Brain microvascular endothelial cell (primary cell): ENCODE measurements around the gene KIDINS220.

ENCODE experiments used
- DNase-seq: peaks from one replicate; pipeline ENCODE4 v3.0.0-alpha.2; 2020
- H3K27ac ChIP-seq: fragments of 250-450 bp; sonication (Bioruptor Pico); 2 replicates; pipeline ENCODE4 v1.5.1; 2020; ENCODE audit warnings: mild to moderate bottlenecking, moderate library complexity
- H3K27me3 ChIP-seq: fragments of 250-450 bp; sonication (Bioruptor Pico); replicated peaks from 2 replicates; pipeline ENCODE4 v1.5.1; 2020; ENCODE audit warnings: mild to moderate bottlenecking
- H3K36me3 ChIP-seq: fragments of 250-450 bp; sonication (Bioruptor Pico); replicated peaks from 2 replicates; pipeline ENCODE4 v1.5.1; 2020; ENCODE audit warnings: mild to moderate bottlenecking
- H3K4me3 ChIP-seq: 2 replicates; pipeline ENCODE4 v1.5.1; 2011; ENCODE audit warnings: low read depth, mild to moderate bottlenecking, control low read depth, low read length, moderate library complexity
- CTCF ChIP-seq: IDR thresholded peaks from 2 replicates; pipeline ENCODE4 v1.5.1; 2011; ENCODE audit warnings: low read depth, mild to moderate bottlenecking, moderate library complexity, low read length, control low read depth, inconsistent platforms; ENCODE audit errors: missing control alignments
- in situ Hi-C: cut with HindIII; loops from 2 replicates; pipeline ENCODE4 v1.10.0; 2017; ENCODE audit warnings: low sequenced_read_pairs, low pct_ligation_motif_present

Gene KIDINS220

GRCh38 chr2:8803658-8804379, 33.6 kb downstream of the KIDINS220 start:
- peak; percentile 90 for DNase-seq
- Histone ChIP-seq H3K4me3 (no peak overlapping the region), H3K36me3 (peaks cover 14% of the 10 kb centered on the region), H3K27ac (peak overlapping the region; percentile 36), H3K27me3 (no peaks in the 10 kb centered on the region)
- in situ Hi-C loops, result no loop called here
- peak; percentile 29 for TF ChIP-seq CTCF

- in situ Hi-C loops, result no loop called here
- TF ChIP-seq CTCF, result no peak
- Histone ChIP-seq H3K27ac (no peak overlapping the region), H3K27me3 (no peaks in the 10 kb centered on the region), H3K36me3 (peaks cover 14% of the 10 kb centered on the region), H3K4me3 (no peak overlapping the region)
- DNase-seq, result no peak
Observed at GRCh38 chr2:8802741-8803140, 34.7 kb downstream of the KIDINS220 start.

- TF ChIP-seq CTCF, result no peak
- in situ Hi-C loops, result no loop called here
- Histone ChIP-seq H3K4me3 (no peak overlapping the region), H3K27ac (no peak overlapping the region), H3K27me3 (no peaks in the 10 kb centered on the region), H3K36me3 (peaks cover 19% of the 10 kb centered on the region)
- DNase-seq, result no peak
Observed at GRCh38 chr2:8800821-8801220, 36.6 kb downstream of the KIDINS220 start.

- in situ Hi-C loops, result no loop called here
- H3K4me3 ChIP-seq, result no peak overlapping the region
- peaks cover 14% of the 10 kb centered on the region for H3K36me3 ChIP-seq
- H3K27ac ChIP-seq, result no peak overlapping the region
- no peak for TF ChIP-seq CTCF
- no peak for DNase-seq
- H3K27me3 ChIP-seq, result no peaks in the 10 kb centered on the region
Observed at GRCh38 chr2:8800218-8800617, 37.2 kb downstream of the KIDINS220 start.

- no peak overlapping the region for H3K4me3 ChIP-seq
- H3K27ac ChIP-seq, result no peak overlapping the region
- H3K36me3 ChIP-seq, result peaks cover 18% of the 10 kb centered on the region
- no peak for DNase-seq
- no peaks in the 10 kb centered on the region for H3K27me3 ChIP-seq
- TF ChIP-seq CTCF, result no peak
- in situ Hi-C loops, result no loop called here
Observed at GRCh38 chr2:8799004-8799403, 38.4 kb downstream of the KIDINS220 start.

- H3K27me3 ChIP-seq, result no peaks in the 10 kb centered on the region
- no peak overlapping the region for H3K27ac ChIP-seq
- in situ Hi-C loops, result no loop called here
- H3K4me3 ChIP-seq, result no peak overlapping the region
- H3K36me3 ChIP-seq, result peaks cover 21% of the 10 kb centered on the region
- TF ChIP-seq CTCF, result no peak
- no peak for DNase-seq
Observed at GRCh38 chr2:8798393-8798792, 39.0 kb downstream of the KIDINS220 start.
